Astrocyte of the cerebellum (primary cell): ENCODE data around the gene C20orf141.
"Not testable (repeated sequence)": the region's sequence is repeated elsewhere in the genome, so short reads cannot be mapped to it uniquely, and the experiment has no call there.

Experiments
- DNase-seq: peaks from one replicate; pipeline ENCODE4 v3.0.0-alpha.2; 2011; ENCODE audit warnings: low read depth
- H3K4me3 ChIP-seq: 2 replicates; pipeline ENCODE4 v1.5.1; 2011; ENCODE audit warnings: mild to moderate bottlenecking, low read depth, low read length, moderate library complexity
- CTCF ChIP-seq: IDR thresholded peaks from 2 replicates; pipeline ENCODE4 v1.5.1; 2012; ENCODE audit warnings: low read length, low read depth, moderate library complexity, mild to moderate bottlenecking; ENCODE audit errors: missing control alignments
- in situ Hi-C: cut with HindIII; loops from 2 replicates; pipeline ENCODE4 v1.10.0; 2017; ENCODE audit warnings: low sequenced_read_pairs

The C20orf141 gene

GRCh38 chr20:2805689-2806350 lies 9.0 kb upstream of the C20orf141 start:
- DNase-seq: no peak
- TF ChIP-seq CTCF: no peak
- in situ Hi-C loops: no loop called here
- no peak overlapping the region for H3K4me3 ChIP-seq

GRCh38 chr20:2806351-2806701 lies 8.5 kb upstream of the C20orf141 start:
- TF ChIP-seq CTCF: no peak
- no peak overlapping the region for H3K4me3 ChIP-seq
- no peak for DNase-seq
- in situ Hi-C loops: no loop called here

GRCh38 chr20:2807019-2807418 lies 7.8 kb upstream of the C20orf141 start:
- in situ Hi-C loops: no loop called here
- no peak for TF ChIP-seq CTCF
- no peak for DNase-seq
- no peak overlapping the region for H3K4me3 ChIP-seq

GRCh38 chr20:2807929-2808328 lies 6.9 kb upstream of the C20orf141 start:
- in situ Hi-C loops, H3K4me3 ChIP-seq, DNase-seq: not testable (repeated sequence)

GRCh38 chr20:2809690-2810089 lies 5.1 kb upstream of the C20orf141 start:
- TF ChIP-seq CTCF: no peak
- in situ Hi-C loops: no loop called here
- DNase-seq: no peak
- H3K4me3 ChIP-seq: no peak overlapping the region

GRCh38 chr20:2812189-2812588 lies 2.6 kb upstream of the C20orf141 start:
- H3K4me3 ChIP-seq: no peak overlapping the region
- in situ Hi-C loops: no loop called here
- TF ChIP-seq CTCF: no peak

GRCh38 chr20:2814076-2814475 lies 711 bp upstream of the C20orf141 start:
- TF ChIP-seq CTCF: no peak
- in situ Hi-C loops: no loop called here
- DNase-seq: no peak
- H3K4me3 ChIP-seq: no peak overlapping the region

More at GRCh38 chr20:2812189-2812588, 2.6 kb upstream of the C20orf141 start:
- no peak for DNase-seq
